HG03439 (cell line): ENCODE results near the gene MRPS9.

Experiments
- ATAC-seq: cut with Tn5 transposase; IDR thresholded peaks from one replicate; pipeline ENCODE4 v1.9.1; 2021; ENCODE audit warnings: mild to moderate bottlenecking, moderate library complexity; ENCODE audit not compliant: unreplicated experiment

MRPS9 gene

GRCh38 chr2:105078906-105079495, 41.1 kb downstream of the MRPS9 start:
- no peak for ATAC-seq

GRCh38 chr2:105080461-105080860, 42.6 kb downstream of the MRPS9 start:
- ATAC-seq, result no peak

DNA sequence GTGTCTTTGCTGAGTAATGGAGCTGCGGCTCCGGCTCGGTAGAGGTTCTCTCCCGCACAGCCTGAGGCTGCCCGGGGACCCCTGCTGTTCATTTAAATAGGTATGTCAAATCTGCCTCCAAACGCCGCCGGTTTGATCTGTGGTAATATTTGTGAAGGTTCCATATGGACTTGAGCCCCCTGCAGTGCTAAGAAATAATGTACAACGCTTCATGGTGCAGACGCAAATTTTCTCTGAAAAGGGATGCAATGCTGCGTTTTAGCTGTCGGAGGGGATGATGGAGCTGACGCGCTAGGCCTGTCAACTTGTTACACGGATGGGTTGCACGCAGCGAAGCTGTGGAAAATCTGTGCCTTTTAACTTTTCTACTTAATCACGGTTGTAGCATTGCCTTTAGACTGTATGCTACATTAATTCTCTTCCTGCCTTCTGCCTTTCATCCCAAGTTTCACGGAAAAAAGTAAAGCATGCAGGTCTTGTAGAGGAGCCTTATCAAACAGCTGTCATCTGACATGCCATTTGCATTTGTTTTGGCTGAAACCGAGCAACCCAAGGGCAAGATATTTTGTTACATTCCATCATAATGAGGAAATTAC, 43.2 kb downstream of the MRPS9 start:
- ATAC-seq, result no peak

DNA sequence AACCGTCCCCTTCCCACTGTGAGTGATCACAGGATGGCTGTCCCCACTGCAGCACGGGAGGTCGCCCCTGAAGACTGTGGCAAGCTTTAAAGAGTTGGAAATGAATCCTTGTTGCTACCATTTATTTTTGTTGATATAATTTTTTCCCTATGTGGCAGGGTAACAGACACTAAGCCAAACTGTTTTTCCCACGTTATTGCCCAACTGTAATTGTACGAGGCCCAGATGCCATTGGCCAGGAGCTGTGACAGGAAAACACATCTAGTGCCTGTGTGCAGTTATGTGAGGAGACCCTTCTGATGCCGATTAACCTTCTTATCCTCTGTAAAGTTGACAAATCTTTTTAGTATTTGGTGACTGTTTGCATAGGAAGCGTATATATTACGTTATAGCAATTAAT, 44.2 kb downstream of the MRPS9 start:
- ATAC-seq, result no peak

GRCh38 chr2:105085525-105085924, 47.7 kb downstream of the MRPS9 start:
- no peak for ATAC-seq

DNA sequence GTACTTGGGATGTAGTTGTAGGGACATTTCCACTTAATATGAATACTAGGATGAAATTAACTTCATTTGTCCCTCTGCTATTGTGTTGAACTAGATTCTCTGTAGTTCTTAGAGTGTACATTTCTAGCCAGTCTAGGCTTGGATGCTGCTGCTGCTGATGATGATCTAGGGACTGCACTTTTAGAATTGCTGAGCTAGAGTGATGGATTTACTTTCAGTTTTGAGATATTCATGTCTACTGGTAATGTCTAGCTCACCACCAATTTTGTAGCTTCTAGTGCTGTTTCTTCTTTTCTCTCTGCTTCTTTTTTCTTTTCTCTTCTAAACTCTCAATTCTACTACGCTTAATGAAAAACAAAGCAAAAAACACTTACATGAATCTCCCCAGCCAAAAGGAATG, 49.4 kb downstream of the MRPS9 start:
- ATAC-seq, result no peak

- no peak for ATAC-seq
Measured at GRCh38 chr2:105090091-105090490, 52.2 kb downstream of the MRPS9 start.

GRCh38 chr2:105092797-105093196, 54.9 kb downstream of the MRPS9 start:
- ATAC-seq, result no peak

- no peak for ATAC-seq
Measured at GRCh38 chr2:105099153-105099552, 61.3 kb downstream of the MRPS9 start.

DNA sequence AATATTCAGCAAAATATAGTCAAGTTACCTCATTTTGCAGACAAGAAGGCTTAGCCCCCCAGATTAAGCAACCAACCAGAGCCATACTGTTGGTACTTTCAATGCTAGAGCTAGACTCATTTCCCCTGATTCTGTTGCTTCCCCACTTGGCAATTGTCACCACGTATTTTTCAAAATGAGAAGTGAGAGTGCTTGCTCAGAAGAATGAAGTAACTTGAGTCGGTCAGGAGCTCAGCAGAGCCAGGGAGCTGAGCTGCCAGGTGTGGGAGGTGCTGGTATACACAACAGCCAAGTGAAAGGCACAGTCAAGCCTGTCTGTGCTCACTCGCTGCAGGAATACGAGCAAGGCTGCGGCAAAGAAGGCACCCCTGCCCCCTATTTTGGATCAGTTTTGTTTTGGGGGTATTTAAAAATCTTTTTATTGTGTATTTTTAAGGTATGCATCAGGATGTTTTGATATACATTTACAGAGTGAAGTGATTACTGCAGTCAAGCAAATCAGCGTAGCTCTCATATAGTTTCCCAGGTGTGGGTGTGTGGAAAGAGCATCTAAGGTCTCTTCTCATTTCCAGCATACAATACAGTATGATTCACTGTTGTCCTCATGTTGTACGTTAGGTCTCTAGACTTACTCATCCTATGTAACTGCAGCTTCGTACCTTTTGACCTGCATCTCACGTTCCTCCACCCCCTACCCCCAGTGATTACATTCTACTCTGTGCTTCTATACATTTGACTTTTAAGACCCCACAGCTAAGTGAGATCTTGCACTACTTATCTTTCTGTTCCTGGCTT, 62.4 kb downstream of the MRPS9 start:
- no peak for ATAC-seq

DNA sequence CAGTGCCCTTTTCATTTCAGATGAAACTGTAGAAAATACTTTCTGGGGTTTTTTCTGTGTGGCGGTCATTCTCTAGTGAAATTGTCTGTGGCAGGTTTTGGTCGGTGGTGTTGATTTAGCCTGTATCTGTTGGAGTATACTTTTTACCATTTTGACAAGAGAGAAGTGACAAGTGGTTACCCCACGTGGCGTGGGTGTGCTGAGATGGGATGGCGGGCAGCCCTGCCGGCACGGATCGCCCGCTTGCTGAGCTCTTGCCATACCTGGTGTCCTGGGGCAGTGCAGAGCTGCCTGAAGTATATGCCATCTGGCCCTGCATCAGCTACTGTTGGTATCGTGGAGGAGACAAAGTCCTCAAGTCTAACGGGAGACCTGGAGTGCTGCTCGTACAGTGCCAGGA, 64.1 kb downstream of the MRPS9 start:
- ATAC-seq, result no peak

- no peak for ATAC-seq
Measured at GRCh38 chr2:105102963-105103421, 65.1 kb downstream of the MRPS9 start.

DNA sequence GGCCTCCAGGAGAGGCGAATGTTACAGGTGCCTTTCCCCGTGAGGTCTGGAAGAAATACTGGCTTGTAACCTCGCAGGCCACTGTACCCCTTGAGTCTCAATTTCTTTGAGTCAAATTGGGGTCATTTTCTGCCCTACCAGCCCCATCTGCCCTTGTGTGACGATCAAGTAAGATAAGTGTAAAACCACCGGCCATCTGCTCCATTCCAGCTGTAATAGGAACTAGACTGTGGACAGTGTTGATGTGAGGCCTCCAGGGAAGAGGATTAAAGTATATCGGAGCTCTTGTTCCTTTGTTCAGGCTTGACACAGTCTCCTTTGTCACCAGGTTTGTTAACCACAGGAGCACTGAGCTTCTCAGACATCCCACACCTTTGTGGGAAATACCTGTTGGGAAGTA, 65.6 kb downstream of the MRPS9 start:
- no peak for ATAC-seq

GRCh38 chr2:105104208-105104731, 66.4 kb downstream of the MRPS9 start:
- no peak for ATAC-seq

GRCh38 chr2:105110295-105110829, 72.5 kb downstream of the MRPS9 start:
- no peak for ATAC-seq

DNA sequence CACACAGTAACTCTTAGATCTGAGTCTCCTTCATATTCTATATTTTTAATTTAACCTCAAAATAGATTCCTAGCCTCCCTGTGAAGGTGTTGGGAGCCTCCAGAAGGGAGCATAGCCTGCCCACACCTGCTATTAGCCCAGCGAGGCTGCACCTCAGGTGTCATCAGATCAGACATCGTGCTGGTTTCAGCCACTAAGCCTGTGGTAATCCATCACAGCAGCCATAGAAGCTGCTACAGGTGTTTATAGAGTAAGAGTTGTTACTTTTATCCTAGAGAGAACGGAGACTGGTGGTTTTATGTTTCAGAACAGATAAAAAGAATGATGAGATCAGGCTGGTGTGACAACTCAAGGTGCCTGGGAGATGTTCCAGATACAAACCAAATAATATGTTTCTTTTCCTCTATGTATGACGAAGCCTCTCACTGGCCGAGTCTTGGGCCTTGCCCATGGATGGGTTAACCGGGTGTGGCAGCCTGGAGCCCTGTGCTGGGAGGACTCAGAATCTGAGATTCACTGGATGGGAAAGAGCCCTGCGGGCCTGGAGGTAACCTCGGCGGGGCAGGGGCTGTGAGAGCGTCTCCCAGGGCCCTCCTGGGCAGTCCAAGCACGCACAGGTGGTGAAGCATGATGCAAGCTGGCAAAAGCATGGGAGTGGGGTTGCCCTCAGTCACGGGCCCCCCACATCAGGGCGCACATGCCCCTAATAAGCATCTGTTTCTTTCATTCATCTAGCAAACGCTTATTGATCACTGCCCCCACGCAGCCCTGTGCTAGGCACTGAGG, 73.7 kb downstream of the MRPS9 start:
- ATAC-seq, result no peak

- ATAC-seq, result no peak
Measured at GRCh38 chr2:105112345-105112744, 74.5 kb downstream of the MRPS9 start.

DNA sequence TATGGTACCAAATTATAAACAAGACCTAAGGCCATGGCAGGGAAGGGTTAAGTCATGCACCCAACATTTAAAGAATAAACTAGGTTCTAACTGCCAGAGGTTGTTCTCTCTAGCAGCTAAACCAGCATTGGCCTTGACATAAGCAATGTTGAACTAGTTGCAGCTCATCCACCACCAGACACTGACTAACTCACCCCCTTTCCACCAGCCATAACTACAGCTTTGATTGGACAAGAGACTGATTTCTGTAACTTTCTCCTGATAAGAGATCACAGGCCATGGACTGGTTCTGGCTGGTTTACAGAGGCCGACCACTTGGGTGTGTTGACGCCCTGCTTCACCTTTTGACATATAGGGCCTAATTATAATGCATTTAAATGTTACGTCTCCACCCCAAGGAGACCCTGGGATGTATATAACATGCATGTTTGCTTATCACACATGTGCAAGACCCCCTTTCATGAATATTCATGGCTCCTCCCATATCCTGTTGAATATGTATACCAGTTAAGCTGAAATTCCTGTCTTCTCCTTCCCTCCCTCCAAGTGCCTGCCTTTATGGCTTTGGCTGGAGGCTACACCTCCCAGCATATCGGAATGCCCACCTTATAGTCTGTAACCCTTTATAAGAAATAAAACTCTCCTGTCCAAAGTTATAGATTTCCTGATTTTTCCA, 75.9 kb downstream of the MRPS9 start:
- no peak for ATAC-seq

DNA sequence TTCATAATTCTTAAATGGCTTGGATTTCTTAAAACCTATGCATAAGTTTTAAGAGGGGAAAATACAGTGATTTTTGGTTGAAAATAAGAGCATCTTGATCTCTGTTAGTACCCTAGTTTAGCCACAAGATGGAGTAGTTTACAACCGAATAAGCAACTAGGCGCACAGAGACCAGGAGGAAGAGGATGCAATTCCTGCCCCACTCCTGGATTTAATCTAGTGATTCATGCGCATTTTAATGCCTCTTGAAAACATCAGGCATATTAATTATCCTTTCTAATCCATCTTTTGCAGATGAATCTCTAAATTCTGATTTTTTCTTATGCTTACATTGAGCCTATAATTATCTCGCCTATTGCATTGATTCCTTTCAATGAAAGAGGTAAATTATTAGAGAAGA, 76.7 kb downstream of the MRPS9 start:
- ATAC-seq, result no peak

- ATAC-seq, result no peak
Measured at GRCh38 chr2:105116348-105116747, 78.5 kb downstream of the MRPS9 start.
